ENCODE results near the gene DENND1A.

Gene DENND1A

GRCh38 chr9:123972618-123973017 lies 42.7 kb upstream of the DENND1A start:
- ChIA-PET POLR2A (no interaction called here), CTCF (no interaction called here)
- DNase-seq (ENCODE audit: extremely low spot score), result no peak
- no peak for TF ChIP-seq CTCF (IDR thresholded peaks at IDR 0.05; ENCODE audit: control extremely low read depth, extremely low read depth, low read depth, missing control alignments)

- TF ChIP-seq CTCF (IDR thresholded peaks at IDR 0.05; ENCODE audit: control extremely low read depth, extremely low read depth, low read depth, missing control alignments), result no peak
- no peak for DNase-seq (ENCODE audit: extremely low spot score)
- POLR2A ChIA-PET, result no interaction called here
- CTCF ChIA-PET, result interaction anchor here (1.4 to 1.8 kb wide), 3 partner anchors 9 to 74 kb away, joined by 6 to 7 read pairs (median 7); no protein-coding TSS in a partner anchor
Observed at GRCh38 chr9:123967323-123967722, 37.4 kb upstream of the DENND1A start.

- CTCF ChIA-PET, result interaction anchor here (0.9 to 1.2 kb wide), 2 partner anchors 10 to 28 kb away, joined by 3 read pairs; no protein-coding TSS in a partner anchor
- TF ChIP-seq CTCF (IDR thresholded peaks at IDR 0.05; ENCODE audit: control extremely low read depth, extremely low read depth, low read depth, missing control alignments), result no peak
- POLR2A ChIA-PET, result no interaction called here
Observed at GRCh38 chr9:123965801-123966686, 36.1 kb upstream of the DENND1A start.

GRCh38 chr9:123964761-123965160 lies 34.8 kb upstream of the DENND1A start:
- DNase-seq (ENCODE audit: extremely low spot score), result no peak
- ChIA-PET POLR2A (no interaction called here), CTCF (no interaction called here)
- no peak for TF ChIP-seq CTCF (IDR thresholded peaks at IDR 0.05; ENCODE audit: control extremely low read depth, extremely low read depth, low read depth, missing control alignments)

More at GRCh38 chr9:123965801-123966686, 36.1 kb upstream of the DENND1A start:
- DNase-seq (ENCODE audit: extremely low spot score), result no peak

GRCh38 chr9:123960965-123961364 lies 31.0 kb upstream of the DENND1A start:
- DNase-seq (ENCODE audit: extremely low spot score), result no peak
- CTCF ChIA-PET, result interaction anchor here (0.7 to 2.5 kb wide), 5 partner anchors 8 to 95 kb away, joined by 3 to 28 read pairs (median 5); no protein-coding TSS in a partner anchor
- POLR2A ChIA-PET, result no interaction called here

GRCh38 chr9:123960366-123960765 lies 30.4 kb upstream of the DENND1A start:
- peak; percentile 27 for TF ChIP-seq CTCF (IDR thresholded peaks at IDR 0.05; ENCODE audit: control extremely low read depth, extremely low read depth, low read depth, missing control alignments)
- DNase-seq (ENCODE audit: extremely low spot score), result no peak
- ChIA-PET CTCF (interaction anchor here (1.1 to 2.8 kb wide), 4 partner anchors 13 to 80 kb away, joined by 4 to 28 read pairs (median 13); no protein-coding TSS in a partner anchor), POLR2A (no interaction called here)

More at GRCh38 chr9:123960965-123961364, 31.0 kb upstream of the DENND1A start:
- TF ChIP-seq CTCF (IDR thresholded peaks at IDR 0.05; ENCODE audit: control extremely low read depth, extremely low read depth, low read depth, missing control alignments), result no peak

Measured in GM10248 (cell line).